Loucy (cell line): ENCODE results near the gene DAB2.

ENCODE experiments used
- CTCF ChIP-seq: fragments of 200-600 bp; sonication (generic); conservative IDR thresholded peaks from 2 replicates; pipeline ENCODE4 v1.5.1; 2014; ENCODE audit warnings: mild to moderate bottlenecking, antibody characterized with exemption, low read length
- EZH2phosphoT487 ChIP-seq: fragments of 200-600 bp; IDR thresholded peaks from 2 replicates; pipeline ENCODE4 v1.6.1; 2018; ENCODE audit warnings: antibody characterized with exemption, mild to moderate bottlenecking, moderate library complexity, borderline replicate concordance

GRCh38 chr5:39447059-39447458 is 22.3 kb upstream of the DAB2 start:
- no peak for TF ChIP-seq CTCF
- no peak for TF ChIP-seq EZH2phosphoT487
